Lung (tissue), 12 donors: ENCODE results near the gene ANKMY2. TPM values are rescaled to one million over a fixed set of nuclear protein-coding genes. Genes with fewer than 3 reads are reported as not detected.

Experiments
- ATAC-seq: fragments of 200-7000 bp; cut with Tn5 transposase; one replicate; pipeline ENCODE4 v1.9.1; 2020; ENCODE audit warnings: moderate number of reproducible peaks; ENCODE audit not compliant: insufficient read depth, low FRiP score
- DNase-seq, 3 donors: peaks; one replicate each; pipeline ENCODE4 v3.0.0-alpha.2; 2013 to 2017
- H3K27ac ChIP-seq, 2 donors: one replicate each; pipeline ENCODE4 v1.5.1; 2013; ENCODE audit warnings: mild to moderate bottlenecking in 2 of 2, moderate library complexity in 2 of 2, control low read depth in 1 of 2, inconsistent platforms in 1 of 2, low read depth in 1 of 2, low read length in 1 of 2
- H3K27me3 ChIP-seq, 3 donors: one replicate each; pipeline ENCODE4 v1.5.1; 2013; ENCODE audit warnings: low read length in 2 of 3; ENCODE audit not compliant: control insufficient read depth in 3 of 3, insufficient read depth in 3 of 3
- H3K36me3 ChIP-seq, 4 donors: one replicate each; pipeline ENCODE4 v1.5.1; 2013; ENCODE audit warnings: low read length in 4 of 4, mild to moderate bottlenecking in 1 of 4, moderate library complexity in 1 of 4; ENCODE audit not compliant: control insufficient read depth in 4 of 4, insufficient read depth in 4 of 4
- H3K4me1 ChIP-seq, 5 donors: one replicate each; pipeline ENCODE4 v1.5.1; 2013; ENCODE audit warnings: low read length in 5 of 5, mild to moderate bottlenecking in 2 of 5, moderate library complexity in 1 of 5; ENCODE audit not compliant: control insufficient read depth in 5 of 5, insufficient read depth in 5 of 5
- H3K4me3 ChIP-seq: one replicate; pipeline ENCODE4 v1.5.1; 2013; ENCODE audit warnings: mild to moderate bottlenecking, control low read depth, moderate library complexity
- H3K9ac ChIP-seq, 2 donors: one replicate each; pipeline ENCODE4 v1.5.1; 2013; ENCODE audit warnings: low read length in 2 of 2, control low read depth in 1 of 2; ENCODE audit not compliant: insufficient read depth in 1 of 2
- H3K9me3 ChIP-seq, 4 donors: one replicate each; pipeline ENCODE4 v1.5.1; 2013; ENCODE audit warnings: low read length in 3 of 4, mild to moderate bottlenecking in 1 of 4, moderate library complexity in 1 of 4; ENCODE audit not compliant: control insufficient read depth in 4 of 4, insufficient read depth in 3 of 4
- CTCF ChIP-seq: IDR thresholded peaks from 2 replicates; pipeline ENCODE4 v1.5.1; 2012; ENCODE audit warnings: mild to moderate bottlenecking; ENCODE audit errors: control extremely low read depth, extremely low read depth
- WGBS, 2 donors: extraction: QIAGEN DNeasy Blood & Tissue Kit; methylation state at CpG; one replicate each; pipeline ENCODE4 v1.1.7; 2013; 5-methylcytosine and 5-hydroxymethylcytosine counted together
- polyA plus RNA-seq, 2 donors: library from polyadenylated mRNA; stranded (reverse); fragments of 200-250 nt; gene quantifications; one replicate each; pipeline ENCODE4 v1.2.1, GENCODE V29; 2013
- total RNA-seq, 2 donors: library from RNA; depleted of rRNA in 1 of 2; stranded (reverse); fragments of >200 nt in 1 of 2; gene quantifications; one replicate each; pipeline ENCODE4 v1.2.1, GENCODE V29; 2014 to 2021
- donor health status: control.
- donor health status: control.
- donor health status: Bipolar disorder and iron deficiency.
- donor health status: healthy.
- donor health status: DM: yes; HTN: yes; CAD: no.

The ANKMY2 gene
- total and polyA plus RNA-seq, 4 donors = 4.9 to 26.2 (median 9.7) TPM

GRCh38 chr7:16550671-16551070 lies 94.9 kb downstream of the ANKMY2 start:
- ATAC-seq (no peak), DNase-seq (no peak)
- H3K9ac ChIP-seq = no peak overlapping the region
- TF ChIP-seq CTCF = no peak
- H3K4me1 ChIP-seq = no peaks in the 10 kb centered on the region
- no peaks in the 10 kb centered on the region for H3K36me3 ChIP-seq
- H3K4me3 ChIP-seq = no peak overlapping the region
- no peak overlapping the region for H3K27ac ChIP-seq
- no peaks in the 10 kb centered on the region for H3K27me3 ChIP-seq
- WGBS, 2 donors = 67 to 76% methylated on average over 1 of the region's 1 CpG
- H3K9me3 ChIP-seq = no peaks in the 10 kb centered on the region

Other genes starting within 250 kb of the ANKMY2 start
- 1 to 10 TPM; 3.6 to 8.6 TPM for gene CRPPA, start 224.2 kb downstream of the ANKMY2 start, total RNA-seq
- gene CRPPA, start 224.2 kb downstream of the ANKMY2 start, polyA plus RNA-seq = under 1 TPM; 0.38 to 0.41 TPM
- 10 to 100 TPM in 1 of 2 donors, 1 to 10 TPM in 1; 6.1 to 32.1 TPM for gene SOSTDC1, start 180.0 kb downstream of the ANKMY2 start, total RNA-seq
- gene SOSTDC1, start 180.0 kb downstream of the ANKMY2 start, polyA plus RNA-seq = 1 to 10 TPM; 1.1 to 5.5 TPM
- not detected for gene LRRC72, start 118.9 kb downstream of the ANKMY2 start, total RNA-seq
- gene LRRC72, start 118.9 kb downstream of the ANKMY2 start, polyA plus RNA-seq = not detected
- 10 to 100 TPM; 44.3 to 47.9 TPM for gene BZW2, start 427 bp upstream of the ANKMY2 start, total RNA-seq
- 10 to 100 TPM; 32.4 to 53.7 TPM for gene BZW2, start 427 bp upstream of the ANKMY2 start, polyA plus RNA-seq
- 100 to 1,000 TPM; 125 to 143 TPM for gene TSPAN13, start 108.0 kb upstream of the ANKMY2 start, total RNA-seq
- 100 to 1,000 TPM in 1 of 2 donors, 10 to 100 TPM in 1; 81.1 to 125 TPM for gene TSPAN13, start 108.0 kb upstream of the ANKMY2 start, polyA plus RNA-seq
- 100 to 1,000 TPM; 248 to 333 TPM for gene AGR2, start 159.2 kb upstream of the ANKMY2 start, total RNA-seq
- gene AGR2, start 159.2 kb upstream of the ANKMY2 start, polyA plus RNA-seq = 100 to 1,000 TPM; 137 to 420 TPM
- 100 to 1,000 TPM; 136 to 195 TPM for gene AGR3, start 236.2 kb upstream of the ANKMY2 start, total RNA-seq
- gene AGR3, start 236.2 kb upstream of the ANKMY2 start, polyA plus RNA-seq = 100 to 1,000 TPM; 182 to 464 TPM